COR-L47 (cell line): Measurements from ENCODE around the gene NPAS3.

Experiments used
- DNase-seq: peaks from one replicate; lab custom pipeline; 2025; lab: John Stamatoyannopoulos, UW

The NPAS3 gene

DNA sequence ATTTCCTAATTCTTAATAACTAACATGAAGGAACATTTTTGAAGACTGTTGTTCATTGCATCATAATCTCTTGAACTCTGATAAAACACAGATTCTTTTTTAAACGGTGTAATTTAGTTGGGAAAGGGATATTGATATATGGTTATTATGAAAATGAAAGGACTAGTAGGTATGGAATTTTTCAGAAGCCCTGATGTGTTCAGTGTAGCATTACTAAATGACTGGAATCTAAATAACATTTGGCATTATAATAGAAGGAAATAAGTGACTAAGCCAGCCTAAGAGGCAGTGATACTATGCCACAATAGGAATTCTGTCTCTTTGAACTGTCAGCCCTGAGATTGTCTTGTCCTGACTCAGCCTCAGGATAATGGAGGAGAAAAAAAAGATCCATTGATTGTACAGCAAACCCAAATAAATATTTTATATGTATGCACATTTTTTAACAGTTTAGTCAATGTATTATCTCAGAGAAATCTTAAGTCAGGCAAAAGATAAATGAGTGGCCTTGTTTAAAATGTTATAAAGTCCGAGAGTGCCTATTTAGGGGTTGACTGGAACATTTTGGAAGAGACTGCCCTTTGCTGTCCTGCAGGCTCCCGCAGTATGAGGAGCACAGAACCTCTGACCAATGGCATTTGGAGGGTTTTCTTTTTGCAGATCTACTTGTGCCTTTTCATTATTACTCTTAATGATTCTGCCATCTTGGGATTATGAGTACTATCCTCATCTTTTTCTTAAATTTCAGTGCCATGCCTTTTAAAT lies 741.0 kb downstream of the NPAS3 start:
- DNase-seq: no peak

DNA sequence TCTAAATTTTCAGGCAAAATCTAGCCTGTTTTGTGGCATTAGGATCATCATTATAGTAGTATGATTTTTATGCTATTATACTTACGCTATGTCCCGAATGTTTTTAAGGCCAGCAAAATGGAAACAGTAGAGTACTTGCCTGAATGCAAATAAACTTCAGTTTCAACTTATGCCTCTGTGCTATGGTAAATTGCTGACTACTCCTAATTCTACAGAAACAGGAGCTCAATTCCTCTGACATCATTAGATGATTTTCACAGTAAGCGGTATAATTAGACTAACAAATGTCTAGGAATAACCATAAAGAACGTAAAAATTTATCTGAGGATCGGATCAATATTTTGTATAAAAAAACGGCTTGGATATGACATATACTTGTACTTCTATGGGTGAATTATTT lies 742.2 kb downstream of the NPAS3 start:
- no peak for DNase-seq

DNA sequence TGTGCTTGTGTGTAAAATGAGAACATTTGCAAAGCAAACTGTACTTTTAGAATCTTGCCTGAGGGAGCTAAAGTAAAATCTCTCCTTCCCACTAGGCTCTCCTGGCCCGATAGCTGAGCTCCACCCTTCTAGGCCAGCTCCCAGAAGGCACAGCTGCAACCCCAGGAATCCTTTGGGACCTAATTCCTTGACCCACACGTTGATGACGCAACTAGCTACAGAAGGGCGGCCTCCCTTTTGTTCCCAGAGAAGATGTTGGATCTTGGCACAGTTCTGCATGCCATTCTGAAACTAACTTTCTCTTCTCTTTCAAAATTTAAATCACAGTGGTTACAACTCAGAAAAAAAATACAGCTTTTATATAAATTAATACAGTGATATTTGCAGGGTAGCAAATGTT lies 744.1 kb downstream of the NPAS3 start:
- no peak for DNase-seq

DNA sequence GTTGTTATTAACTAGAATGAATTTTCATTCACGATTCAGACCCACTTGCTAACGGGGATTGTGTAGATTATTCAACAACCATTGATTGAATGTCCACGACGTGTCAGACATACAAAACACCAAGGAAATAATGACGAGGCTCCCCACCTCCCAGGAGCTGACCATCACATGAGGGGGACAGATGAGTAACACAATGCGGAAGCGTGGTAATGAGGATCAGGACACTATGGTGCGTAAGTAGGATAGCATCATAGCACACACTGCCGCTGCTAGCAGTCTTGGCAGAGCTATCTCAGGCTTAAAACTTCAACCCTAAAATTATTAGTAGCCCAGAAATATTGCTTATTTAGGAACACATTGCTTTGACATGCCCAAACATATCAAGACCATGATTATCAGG lies 746.3 kb downstream of the NPAS3 start:
- no peak for DNase-seq

DNA sequence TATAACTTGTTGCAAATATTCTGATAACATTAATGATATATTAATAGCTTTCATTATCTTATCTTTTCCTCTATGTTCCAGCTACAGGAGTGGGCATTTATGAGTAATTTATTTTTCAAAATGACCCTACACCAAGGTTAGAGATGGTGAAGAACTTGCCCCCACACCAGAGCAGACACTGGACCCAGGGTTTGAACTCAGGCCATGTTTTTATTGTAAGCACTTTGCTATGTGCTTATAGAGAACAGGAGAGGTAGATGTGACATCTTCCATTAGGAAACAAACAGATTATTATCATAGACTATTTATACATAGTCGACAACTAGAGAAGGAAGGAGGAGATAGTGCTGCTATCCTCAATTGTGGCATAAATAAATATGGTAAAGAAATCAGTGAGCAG lies 747.0 kb downstream of the NPAS3 start:
- no peak for DNase-seq

DNA sequence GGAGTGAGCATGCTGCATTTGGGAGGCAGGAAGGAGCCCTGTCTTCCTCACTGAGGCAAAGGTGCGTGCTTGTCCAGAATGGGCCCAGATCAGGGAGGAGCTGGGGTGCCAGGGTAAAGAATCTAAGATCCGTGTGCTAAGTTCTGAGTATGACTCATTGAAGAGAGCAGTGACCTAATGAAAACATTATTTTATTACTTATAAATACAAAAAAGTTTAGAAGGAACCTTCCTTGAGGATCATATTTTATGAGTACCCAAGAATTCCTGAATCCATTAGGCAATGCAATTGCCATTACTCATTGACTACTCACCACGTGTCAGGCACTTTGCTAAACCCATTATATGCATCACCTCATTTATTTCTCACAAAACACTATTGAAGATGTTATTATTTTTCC lies 747.5 kb downstream of the NPAS3 start:
- DNase-seq: no peak

DNA sequence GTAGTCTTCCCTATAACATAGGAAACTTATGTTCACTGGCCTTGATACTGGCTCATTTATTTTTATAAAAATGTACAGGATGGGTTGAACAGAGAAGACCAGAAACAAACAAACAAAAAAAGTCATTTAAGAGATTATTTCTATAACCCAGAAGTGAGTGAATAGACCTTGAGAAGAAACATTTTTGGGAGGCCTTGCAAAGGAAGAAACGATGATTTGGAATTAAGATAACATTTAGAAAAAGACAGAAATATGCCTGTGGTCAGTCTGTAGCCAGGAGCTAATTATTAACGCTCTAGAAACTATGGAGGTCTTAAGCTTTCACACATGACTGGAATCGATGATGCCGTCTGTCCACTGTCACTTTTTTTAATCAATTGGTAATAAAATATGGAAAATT lies 748.2 kb downstream of the NPAS3 start:
- DNase-seq: no peak

DNA sequence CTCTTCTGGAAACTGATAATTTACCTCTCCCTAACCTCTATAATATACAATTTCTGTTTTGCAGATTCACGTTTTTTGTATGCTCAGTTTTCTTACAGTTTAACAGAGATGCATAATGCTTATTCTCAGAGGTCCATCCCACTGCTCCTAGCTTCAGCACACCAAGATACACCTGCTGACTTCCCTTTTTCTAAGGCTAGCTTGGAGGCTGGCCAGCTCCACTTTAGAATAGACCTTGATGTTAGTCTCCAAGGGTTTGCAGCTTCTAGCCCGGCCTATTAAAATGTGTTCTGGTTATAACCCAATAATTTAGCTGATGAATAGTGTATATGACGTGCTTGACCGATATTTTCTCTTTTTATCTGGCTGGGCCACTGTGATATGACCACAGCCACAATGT lies 751.0 kb downstream of the NPAS3 start:
- DNase-seq: no peak

DNA sequence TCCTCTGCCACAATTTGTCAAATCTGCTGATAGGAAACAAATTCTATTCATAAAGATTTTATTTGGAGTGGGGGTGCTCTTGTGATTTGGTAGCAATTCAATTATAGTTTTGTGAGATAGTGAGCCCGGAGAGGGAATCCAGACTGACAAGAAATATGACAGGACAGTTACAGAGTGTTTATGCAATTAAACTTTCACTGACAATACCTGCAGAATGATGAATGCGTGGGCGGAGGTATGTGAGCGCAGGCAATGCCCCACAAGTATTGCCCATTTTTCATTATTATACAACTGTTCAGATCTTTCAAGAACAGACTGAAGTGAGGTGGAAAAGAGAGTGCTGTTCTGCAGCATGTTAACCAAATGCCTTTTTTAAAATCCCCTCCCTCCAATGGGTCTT lies 753.2 kb downstream of the NPAS3 start:
- no peak for DNase-seq

DNA sequence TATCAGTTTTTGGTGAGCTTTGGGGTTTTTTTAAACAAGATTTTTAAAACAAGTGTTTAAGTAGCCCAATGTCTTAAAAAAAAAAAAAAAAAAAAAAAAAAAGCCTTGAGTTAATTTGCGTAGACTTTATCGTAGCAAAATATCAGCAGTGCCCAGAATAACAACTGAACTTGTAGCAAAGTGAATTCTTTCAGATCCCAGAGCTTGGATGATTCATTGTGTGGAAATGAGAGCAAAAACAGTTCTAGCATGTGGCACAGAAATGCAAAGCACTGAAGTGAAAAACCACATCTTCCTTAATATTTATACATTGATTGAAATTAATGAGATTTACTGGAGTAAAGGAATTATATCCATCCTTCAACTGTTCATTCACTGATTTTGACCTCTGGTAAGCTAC lies 754.1 kb downstream of the NPAS3 start:
- DNase-seq: no peak

DNA sequence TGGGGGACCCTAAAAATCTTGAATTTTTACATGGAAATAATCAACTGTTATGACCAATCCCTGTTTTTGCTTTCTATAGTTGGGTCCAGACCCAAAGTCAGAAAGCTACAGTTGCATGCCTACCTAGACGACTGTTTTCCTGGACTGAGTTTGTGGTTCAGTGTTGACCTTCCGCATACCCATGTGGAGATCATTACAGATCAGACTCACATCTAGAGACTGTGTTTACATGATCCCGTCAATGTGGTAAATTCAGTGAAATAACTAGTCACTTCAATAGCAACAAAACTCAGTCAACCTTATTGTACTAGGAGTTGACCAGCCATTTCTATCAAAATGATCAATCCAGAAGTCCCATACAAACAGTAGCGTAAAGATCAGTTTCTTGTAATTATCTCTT lies 754.6 kb downstream of the NPAS3 start:
- DNase-seq: no peak

DNA sequence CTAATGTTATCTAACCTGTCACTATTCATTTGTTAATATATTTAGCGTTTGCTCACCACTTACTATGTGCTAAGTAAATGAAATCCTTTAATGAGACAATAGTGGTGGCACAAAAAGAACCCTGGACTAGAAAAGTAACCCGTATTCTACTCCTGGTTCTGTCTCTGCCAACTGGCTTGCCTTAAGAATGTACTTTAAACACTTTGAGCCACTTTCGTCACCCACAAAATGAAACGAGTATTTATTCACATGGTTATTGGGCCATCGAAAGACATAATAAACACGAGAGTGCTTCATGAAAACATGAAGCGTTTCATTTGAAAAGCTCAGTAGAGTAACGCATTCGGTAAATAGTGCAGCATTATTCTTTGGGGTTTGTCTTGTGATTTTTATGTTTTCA lies 757.5 kb downstream of the NPAS3 start:
- no peak for DNase-seq

DNA sequence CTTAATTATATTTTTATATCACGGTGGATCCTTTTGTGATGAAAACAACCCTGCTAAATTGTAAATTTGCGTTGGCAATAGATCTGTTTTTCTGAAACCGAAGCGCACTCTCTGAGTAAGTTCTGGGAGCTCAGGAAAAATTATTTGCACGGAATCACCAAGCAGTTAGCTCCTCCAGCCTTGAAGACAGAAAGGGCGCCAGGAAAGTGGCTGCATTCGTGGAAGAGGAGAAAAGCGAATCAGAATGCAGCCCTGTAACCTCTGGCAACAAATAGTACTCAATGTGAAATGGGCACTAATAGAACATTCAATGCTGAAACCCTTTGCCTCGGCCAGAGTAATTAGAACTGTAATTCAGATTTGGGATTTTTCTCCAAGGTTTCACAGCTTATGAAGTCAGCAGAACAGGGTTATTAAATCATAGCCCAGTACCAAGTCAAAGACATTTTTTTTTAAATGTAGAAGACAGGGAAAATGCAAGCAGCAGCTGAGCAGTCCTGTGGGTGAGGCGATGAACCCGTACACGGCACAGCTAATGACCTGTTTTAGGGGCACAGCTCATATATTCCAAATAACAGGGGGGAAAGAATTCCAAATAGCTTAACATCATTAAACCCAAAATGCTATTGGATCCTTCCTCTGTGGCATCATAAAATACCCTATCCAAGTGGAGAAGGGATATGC lies 760.8 kb downstream of the NPAS3 start:
- DNase-seq: no peak

DNA sequence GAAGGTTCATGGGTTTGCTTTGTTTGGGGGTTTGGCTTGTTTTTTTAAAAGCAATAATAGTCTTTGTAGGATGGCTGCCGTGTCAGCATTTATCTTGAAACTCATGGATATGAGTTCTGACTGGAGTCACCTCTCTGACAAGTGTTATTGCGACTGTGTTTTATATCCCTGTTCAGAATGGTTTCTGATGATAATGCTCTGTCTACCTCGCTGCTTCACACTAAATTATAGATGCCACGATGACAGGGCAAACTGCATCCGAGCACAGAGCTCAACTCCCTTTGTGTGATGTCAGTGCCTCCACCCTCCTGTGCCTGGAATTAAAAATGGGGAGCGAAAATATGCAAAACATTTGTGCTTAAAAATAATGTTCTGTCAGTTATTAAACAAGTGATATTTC lies 761.4 kb downstream of the NPAS3 start:
- DNase-seq: no peak

DNA sequence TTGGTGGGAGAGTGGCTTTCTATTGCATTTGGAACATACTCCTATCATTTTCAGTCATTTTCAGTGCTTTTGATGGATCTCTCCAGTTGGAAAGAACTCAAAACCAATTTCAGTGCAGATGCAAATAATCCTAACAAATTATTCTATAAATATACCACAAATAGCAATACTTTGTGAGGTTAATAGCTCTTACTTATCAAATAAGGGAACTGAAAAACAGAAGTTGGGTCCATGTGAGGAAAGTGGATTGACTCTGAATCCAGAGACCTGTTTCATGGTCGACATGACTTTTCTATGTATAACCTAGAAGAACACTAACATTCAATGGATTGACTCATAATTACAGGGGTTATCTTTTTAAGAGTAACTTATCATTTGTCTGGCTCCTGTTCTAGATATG lies 763.6 kb downstream of the NPAS3 start:
- DNase-seq: no peak

DNA sequence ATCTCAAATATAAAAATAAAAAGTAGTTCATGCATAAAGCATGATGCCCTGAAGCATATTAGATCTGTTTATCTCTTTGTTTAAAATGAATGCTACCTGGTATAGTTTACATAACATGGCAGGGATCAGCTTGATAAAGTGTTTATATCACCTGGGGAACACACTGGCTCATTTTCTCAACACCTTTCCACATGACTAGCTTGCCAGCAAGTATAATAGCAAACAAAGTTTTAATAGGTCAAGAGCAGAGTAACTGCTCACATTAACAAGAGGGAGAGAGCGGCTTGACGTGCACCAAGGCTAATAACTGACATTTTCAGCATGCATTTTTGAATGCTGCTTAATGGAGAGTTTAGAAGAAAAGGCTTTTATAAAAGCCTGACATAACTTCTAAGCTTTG lies 765.8 kb downstream of the NPAS3 start:
- DNase-seq: peak; percentile 17

DNA sequence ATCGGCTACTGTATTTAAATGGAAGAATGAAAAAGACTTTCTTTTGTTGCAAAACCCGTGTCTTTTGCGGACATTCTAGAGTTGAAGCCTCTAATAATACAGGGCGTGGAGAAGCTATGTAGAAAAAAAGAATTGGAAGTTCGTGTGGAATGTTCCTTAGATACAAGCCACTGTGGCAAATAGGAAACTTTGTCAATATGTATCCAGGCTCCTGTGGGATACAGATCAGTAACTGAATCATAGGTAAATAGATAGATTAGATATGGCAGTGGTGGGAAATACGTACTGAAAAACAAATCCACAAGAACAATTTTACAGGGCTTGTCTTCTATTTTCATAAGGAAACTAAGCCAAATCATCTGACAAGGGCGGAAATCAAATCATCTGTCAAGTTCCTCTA lies 766.8 kb downstream of the NPAS3 start:
- no peak for DNase-seq

DNA sequence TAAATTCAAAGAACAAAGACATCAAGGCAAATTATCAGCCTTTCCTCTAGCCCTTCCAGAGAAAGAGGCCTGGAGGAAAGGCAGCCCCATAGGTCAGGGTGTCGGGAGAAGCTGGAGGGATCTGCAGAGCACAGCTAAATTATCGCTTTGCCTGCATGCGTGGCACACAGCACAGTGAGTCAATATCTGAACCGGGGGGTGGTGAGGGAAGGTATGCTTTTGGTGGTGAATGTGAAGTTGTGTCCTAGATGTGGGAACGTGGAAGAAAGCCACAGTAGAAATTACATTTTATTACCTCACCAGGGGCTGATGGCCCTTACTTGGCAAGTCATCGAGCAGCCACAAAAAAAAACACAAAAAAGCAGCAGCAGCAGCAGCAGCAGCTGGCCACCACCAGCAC lies 769.0 kb downstream of the NPAS3 start:
- no peak for DNase-seq

DNA sequence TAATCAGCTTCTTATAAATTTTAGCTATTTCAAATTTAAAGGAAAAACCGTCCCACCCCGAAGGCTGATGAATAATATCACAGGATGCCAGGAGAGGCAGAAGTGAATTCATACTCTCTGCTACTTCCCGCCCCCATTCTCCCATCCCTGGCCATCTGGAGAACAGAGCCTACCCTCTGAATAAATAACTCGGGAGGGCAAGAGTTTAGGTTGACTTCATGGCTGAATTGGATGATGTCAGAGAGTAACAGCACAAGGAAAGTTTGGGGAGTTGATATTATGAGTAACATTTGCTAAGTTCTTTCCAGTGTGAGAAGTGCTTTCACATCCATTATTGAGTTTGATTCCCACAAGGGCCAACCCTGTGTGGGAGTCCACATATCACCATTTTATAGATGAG lies 770.6 kb downstream of the NPAS3 start:
- no peak for DNase-seq

DNA sequence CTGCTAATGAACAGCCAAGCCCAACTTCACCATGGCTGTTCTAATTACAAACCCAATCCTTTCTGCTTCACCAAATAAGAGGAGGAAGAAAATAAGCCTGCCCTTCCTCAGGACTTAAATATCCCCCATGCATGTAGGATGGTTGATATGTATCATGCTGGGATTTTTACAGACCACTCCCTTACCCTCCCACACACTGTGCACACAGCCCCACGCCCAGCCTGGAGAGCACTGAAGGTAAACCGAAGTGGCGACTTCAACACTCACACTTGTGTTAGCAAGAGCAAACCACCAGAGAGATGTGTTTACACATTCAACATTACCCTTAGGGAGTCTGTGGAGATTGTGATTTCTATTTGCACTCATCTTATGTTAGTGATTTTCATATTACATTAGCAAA lies 771.0 kb downstream of the NPAS3 start:
- peak; percentile 2 for DNase-seq

DNA sequence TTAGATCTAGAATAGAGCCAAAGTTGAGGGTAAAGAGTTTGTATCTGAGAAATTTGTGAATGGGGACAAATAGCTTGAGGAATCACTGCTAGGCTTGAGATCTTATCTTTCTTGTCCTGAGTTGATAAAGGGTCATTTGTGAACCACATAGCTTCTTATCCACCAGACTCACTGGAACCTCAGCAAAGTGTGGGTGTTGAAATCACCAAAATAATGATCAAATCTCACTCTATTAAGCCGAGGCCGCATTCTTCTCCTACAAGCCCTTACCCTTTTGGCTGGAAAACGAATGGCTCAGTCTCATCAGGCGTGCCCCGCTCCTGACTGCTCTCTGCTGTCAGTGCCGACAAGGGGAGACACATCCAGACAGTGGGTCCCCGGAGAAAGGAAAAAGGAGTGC lies 771.6 kb downstream of the NPAS3 start:
- DNase-seq: no peak

DNA sequence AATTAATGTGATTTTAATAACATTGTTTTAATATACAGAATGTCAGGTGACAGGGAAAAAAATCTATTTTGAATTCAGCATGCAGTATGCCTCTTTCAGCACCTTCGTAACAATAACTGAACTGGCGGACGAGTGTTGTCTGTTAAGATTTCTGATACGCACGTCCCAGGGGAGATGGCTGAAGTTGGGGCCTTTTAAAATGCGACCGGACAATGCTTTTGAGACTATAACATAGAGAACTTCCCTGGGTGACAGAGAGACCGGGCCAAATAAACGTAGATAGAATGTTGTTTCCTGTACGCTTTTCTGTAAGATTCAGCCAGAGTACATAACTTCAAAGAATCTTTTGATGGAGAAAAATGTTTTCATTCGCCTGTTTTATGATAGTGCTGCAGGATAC lies 772.5 kb downstream of the NPAS3 start:
- no peak for DNase-seq

DNA sequence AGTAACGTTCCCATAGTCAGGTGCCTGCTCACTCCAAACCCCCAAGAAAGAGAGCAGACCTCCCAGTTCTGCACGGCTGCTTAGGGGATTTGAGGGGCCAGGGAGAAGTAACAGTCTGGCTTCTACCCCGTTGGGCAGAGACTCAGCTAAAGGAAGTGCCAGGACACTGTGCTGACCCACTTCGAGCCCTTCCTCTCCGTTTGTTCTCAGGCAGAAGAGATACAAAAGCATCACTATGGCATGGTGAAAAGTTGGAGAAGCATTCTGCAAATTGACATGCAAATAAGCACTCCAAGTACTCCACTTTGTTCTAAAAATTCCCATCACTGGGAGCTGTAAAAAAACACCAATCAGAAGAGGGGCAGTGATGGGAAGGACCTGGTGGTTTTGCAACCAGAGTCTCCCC lies 773.1 kb downstream of the NPAS3 start:
- DNase-seq: no peak
